HEK293 (cell line): Measurements from ENCODE around the gene HNRNPM.

Experiments used
- CTCF ChIA-PET: fragments of 350-600 bp; formaldehyde crosslinking; extraction: SDS; loops from one replicate; lab custom pipeline; 2021; ENCODE audit warnings: antibody characterized with exemption; lab: Yijun Ruan, JAX
- POLR2A ChIA-PET: fragments of 300-600 bp; formaldehyde crosslinking; extraction: SDS; loops from one replicate; lab custom pipeline; 2020; ENCODE audit warnings: antibody characterized with exemption, inconsistent platforms; lab: Yijun Ruan, JAX
- H3K27ac ChIP-seq: fragments of 200-500 bp; sonication (Bioruptor generic); 2 replicates; pipeline ENCODE4 v1.5.1; 2014; ENCODE audit warnings: low read depth, low read length, control low read depth, inconsistent platforms; ENCODE audit errors: extremely low read depth
- H3K36me3 ChIP-seq, 2 experiments: fragments of 200-500 bp in 1 of 2; sonication (Bioruptor generic) in 1 of 2; 1 replicate in 1 of 2; 2 replicates in 1 of 2; pipeline ENCODE4 v1.5.1; 2014 to 2017; ENCODE audit warnings: inconsistent platforms in 2 of 2, low read length in 2 of 2; ENCODE audit not compliant: control insufficient read depth in 2 of 2, insufficient read depth in 1 of 2
- H3K4me1 ChIP-seq: fragments of 200-500 bp; sonication (Bioruptor generic); 2 replicates; pipeline ENCODE4 v1.5.1; 2014; ENCODE audit warnings: mild to moderate bottlenecking, low read length, inconsistent platforms; ENCODE audit not compliant: control insufficient read depth, insufficient read depth
- H3K4me3 ChIP-seq: 2 replicates; pipeline ENCODE4 v1.5.1; 2011; ENCODE audit warnings: low read depth, mild to moderate bottlenecking, control low read depth, low read length, moderate library complexity
- H3K9me3 ChIP-seq: fragments of 200-500 bp; sonication (Bioruptor generic); 2 replicates; pipeline ENCODE4 v1.5.1; 2014; ENCODE audit warnings: low read depth, low read length, inconsistent platforms; ENCODE audit not compliant: control insufficient read depth, insufficient read depth
- KLF9 ChIP-seq: fragments of 450-650 bp; formaldehyde crosslinking; IDR thresholded peaks from 2 replicates; pipeline ENCODE4 v1.5.1; 2016; ENCODE audit warnings: missing biosample characterization, missing genetic modification characterization, low read depth
- PRDM6 ChIP-seq: fragments of 450-650 bp; formaldehyde crosslinking; IDR thresholded peaks from 2 replicates; pipeline ENCODE4 v1.5.1; 2017; ENCODE audit warnings: missing biosample characterization, missing genetic modification characterization
- SCRT1 ChIP-seq: fragments of 450-650 bp; formaldehyde crosslinking; IDR thresholded peaks from 2 replicates; pipeline ENCODE4 v1.5.1; 2016; ENCODE audit warnings: missing biosample characterization, missing genetic modification characterization, borderline replicate concordance
- SP3 ChIP-seq: fragments of 450-650 bp; formaldehyde crosslinking; IDR thresholded peaks from 2 replicates; pipeline ENCODE4 v1.5.1; 2016; ENCODE audit warnings: missing biosample characterization, missing genetic modification characterization
- ZBTB7A ChIP-seq: fragments of 450-650 bp; formaldehyde crosslinking; IDR thresholded peaks from 2 replicates; pipeline ENCODE4 v1.5.1; 2016; ENCODE audit warnings: low read depth, missing biosample characterization, missing genetic modification characterization
- ZFHX2 ChIP-seq: fragments of 450-650 bp; formaldehyde crosslinking; conservative IDR thresholded peaks from 2 replicates; pipeline ENCODE4 v1.5.1; 2016; ENCODE audit warnings: missing biosample characterization, missing genetic modification characterization
- ZNF239 ChIP-seq: fragments of 450-650 bp; formaldehyde crosslinking; IDR thresholded peaks from 2 replicates; pipeline ENCODE4 v1.5.1; 2016; ENCODE audit warnings: missing biosample characterization, missing genetic modification characterization
- ZNF248 ChIP-seq: fragments of 450-650 bp; formaldehyde crosslinking; IDR thresholded peaks from 2 replicates; pipeline ENCODE4 v1.5.1; 2017; ENCODE audit warnings: missing biosample characterization, missing genetic modification characterization
- ZNF292 ChIP-seq: fragments of 450-650 bp; formaldehyde crosslinking; IDR thresholded peaks from 2 replicates; pipeline ENCODE4 v1.5.1; 2016; ENCODE audit warnings: low read depth, missing biosample characterization, missing genetic modification characterization, borderline replicate concordance
- ZNF341 ChIP-seq: fragments of 450-650 bp; formaldehyde crosslinking; IDR thresholded peaks from 2 replicates; pipeline ENCODE4; 2016; ENCODE audit warnings: low read depth, missing biosample characterization, missing genetic modification characterization
- ZNF354C ChIP-seq: fragments of 450-650 bp; formaldehyde crosslinking; IDR thresholded peaks from 2 replicates; pipeline ENCODE4 v1.5.1; 2016; ENCODE audit warnings: missing biosample characterization, missing genetic modification characterization, low read depth, borderline replicate concordance
- ZNF449 ChIP-seq: fragments of 450-650 bp; formaldehyde crosslinking; IDR thresholded peaks from 2 replicates; pipeline ENCODE4 v1.5.1; 2017; ENCODE audit warnings: missing biosample characterization, mild to moderate bottlenecking, missing genetic modification characterization, moderate library complexity
- ZNF473 ChIP-seq: fragments of 450-650 bp; formaldehyde crosslinking; IDR thresholded peaks from 2 replicates; pipeline ENCODE4 v1.5.1; 2017; ENCODE audit warnings: missing biosample characterization, missing genetic modification characterization
- ZNF510 ChIP-seq: fragments of 450-650 bp; formaldehyde crosslinking; IDR thresholded peaks from 2 replicates; pipeline ENCODE4 v1.5.1; 2018; ENCODE audit warnings: mild to moderate bottlenecking, missing genetic modification characterization, missing biosample characterization; ENCODE audit not compliant: insufficient replicate concordance
- ZNF514 ChIP-seq: fragments of 450-650 bp; formaldehyde crosslinking; IDR thresholded peaks from 2 replicates; pipeline ENCODE4 v1.5.1; 2016; ENCODE audit warnings: missing biosample characterization, missing genetic modification characterization
- ZNF561 ChIP-seq: fragments of 450-650 bp; IDR thresholded peaks from 2 replicates; pipeline ENCODE4 v1.5.1; 2018; ENCODE audit warnings: missing biosample characterization, missing genetic modification characterization, borderline replicate concordance
- ZNF692 ChIP-seq: fragments of 450-650 bp; formaldehyde crosslinking; IDR thresholded peaks from 2 replicates; pipeline ENCODE4 v1.5.1; 2016; ENCODE audit warnings: missing biosample characterization, missing genetic modification characterization
- ZNF776 ChIP-seq: fragments of 450-650 bp; formaldehyde crosslinking; IDR thresholded peaks from 2 replicates; pipeline ENCODE4 v1.5.0; 2017; ENCODE audit warnings: missing biosample characterization, missing genetic modification characterization, borderline replicate concordance
- ZNF830 ChIP-seq: fragments of 450-650 bp; IDR thresholded peaks from 2 replicates; pipeline ENCODE4 v1.5.0; 2018; ENCODE audit warnings: missing biosample characterization, missing genetic modification characterization, low read depth, mild to moderate bottlenecking, moderate library complexity
- ZNF843 ChIP-seq: fragments of 450-650 bp; formaldehyde crosslinking; IDR thresholded peaks from 2 replicates; pipeline ENCODE4 v1.5.1; 2016; ENCODE audit warnings: missing biosample characterization, missing genetic modification characterization
- ZSCAN23 ChIP-seq: fragments of 450-650 bp; formaldehyde crosslinking; IDR thresholded peaks from 2 replicates; pipeline ENCODE4 v1.5.1; 2016; ENCODE audit warnings: missing biosample characterization, missing genetic modification characterization
- TF ChIP-seq, protein P1 (sequence below): IDR thresholded peaks from 2 replicates; pipeline ENCODE4 v1.6.1; 2011; ENCODE audit warnings: mild to moderate bottlenecking, low read depth, low read length, borderline replicate concordance
- TF ChIP-seq, protein P2 (sequence below): fragments of 450-650 bp; formaldehyde crosslinking; IDR thresholded peaks from 2 replicates; pipeline ENCODE4 v1.5.1; 2016; ENCODE audit warnings: missing biosample characterization, missing genetic modification characterization, borderline replicate concordance

Gene HNRNPM

GRCh38 chr19:8526345-8527091, 81.7 kb downstream of the HNRNPM start:
- Histone ChIP-seq H3K4me1 (no peaks in the 10 kb centered on the region), H3K36me3 (no peaks in the 10 kb centered on the region), H3K9me3 (no peaks in the 10 kb centered on the region), H3K4me3 (peak overlapping the region; percentile 70), H3K27ac (peak overlapping the region; percentile 44; the same call in 1 of the 2 replicates)
- POLR2A ChIA-PET, result interaction anchor here (0.6 to 4.2 kb wide), 7 partner anchors 12 to 202 kb away, joined by 3 to 82 read pairs (median 3); partner anchors contain the start of gene ZNF414
- CTCF ChIA-PET, result interaction anchor here (0.5 to 1.0 kb wide), 2 partner anchors 16 to 53 kb away, joined by 3 read pairs; no protein-coding TSS in a partner anchor
- TF ChIP-seq ZNF341 (no peak), SCRT1 (peak; percentile 100), ZNF830 (tag by site-specific recombination) (no peak), ZSCAN23 (no peak), ZNF292 (no peak), ZBTB7A (peak; percentile 24; the same call in 1 of the 2 replicates), ZNF239 (no peak), ZNF473 (tag by site-specific recombination) (no peak), ZNF692 (tag by site-specific recombination) (0 out of 2 replicates have a peak, but pooled peaks have one; percentile 5), KLF9 (tag by site-specific recombination) (peak; percentile 82), SP3 (tag by site-specific recombination) (no peak), ZFHX2 (tag by site-specific recombination) (no peak; the same call in 1 of the 2 replicates), ZNF354C (tag by site-specific recombination) (no peak), ZNF514 (tag by site-specific recombination) (no peak), PRDM6 (tag by site-specific recombination) (no peak), ZNF561 (tag by site-specific recombination) (no peak), ZNF248 (tag by site-specific recombination) (no peak), ZNF449 (tag by site-specific recombination) (no peak), ZNF510 (tag by site-specific recombination) (no peak), ZNF843 (tag by site-specific recombination) (peak; percentile 39; the same call in 1 of the 2 replicates), ZNF776 (no peak)
- TF ChIP-seq, protein P1, sequence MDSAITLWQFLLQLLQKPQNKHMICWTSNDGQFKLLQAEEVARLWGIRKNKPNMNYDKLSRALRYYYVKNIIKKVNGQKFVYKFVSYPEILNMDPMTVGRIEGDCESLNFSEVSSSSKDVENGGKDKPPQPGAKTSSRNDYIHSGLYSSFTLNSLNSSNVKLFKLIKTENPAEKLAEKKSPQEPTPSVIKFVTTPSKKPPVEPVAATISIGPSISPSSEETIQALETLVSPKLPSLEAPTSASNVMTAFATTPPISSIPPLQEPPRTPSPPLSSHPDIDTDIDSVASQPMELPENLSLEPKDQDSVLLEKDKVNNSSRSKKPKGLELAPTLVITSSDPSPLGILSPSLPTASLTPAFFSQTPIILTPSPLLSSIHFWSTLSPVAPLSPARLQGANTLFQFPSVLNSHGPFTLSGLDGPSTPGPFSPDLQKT, result no peak
- TF ChIP-seq, protein P2, sequence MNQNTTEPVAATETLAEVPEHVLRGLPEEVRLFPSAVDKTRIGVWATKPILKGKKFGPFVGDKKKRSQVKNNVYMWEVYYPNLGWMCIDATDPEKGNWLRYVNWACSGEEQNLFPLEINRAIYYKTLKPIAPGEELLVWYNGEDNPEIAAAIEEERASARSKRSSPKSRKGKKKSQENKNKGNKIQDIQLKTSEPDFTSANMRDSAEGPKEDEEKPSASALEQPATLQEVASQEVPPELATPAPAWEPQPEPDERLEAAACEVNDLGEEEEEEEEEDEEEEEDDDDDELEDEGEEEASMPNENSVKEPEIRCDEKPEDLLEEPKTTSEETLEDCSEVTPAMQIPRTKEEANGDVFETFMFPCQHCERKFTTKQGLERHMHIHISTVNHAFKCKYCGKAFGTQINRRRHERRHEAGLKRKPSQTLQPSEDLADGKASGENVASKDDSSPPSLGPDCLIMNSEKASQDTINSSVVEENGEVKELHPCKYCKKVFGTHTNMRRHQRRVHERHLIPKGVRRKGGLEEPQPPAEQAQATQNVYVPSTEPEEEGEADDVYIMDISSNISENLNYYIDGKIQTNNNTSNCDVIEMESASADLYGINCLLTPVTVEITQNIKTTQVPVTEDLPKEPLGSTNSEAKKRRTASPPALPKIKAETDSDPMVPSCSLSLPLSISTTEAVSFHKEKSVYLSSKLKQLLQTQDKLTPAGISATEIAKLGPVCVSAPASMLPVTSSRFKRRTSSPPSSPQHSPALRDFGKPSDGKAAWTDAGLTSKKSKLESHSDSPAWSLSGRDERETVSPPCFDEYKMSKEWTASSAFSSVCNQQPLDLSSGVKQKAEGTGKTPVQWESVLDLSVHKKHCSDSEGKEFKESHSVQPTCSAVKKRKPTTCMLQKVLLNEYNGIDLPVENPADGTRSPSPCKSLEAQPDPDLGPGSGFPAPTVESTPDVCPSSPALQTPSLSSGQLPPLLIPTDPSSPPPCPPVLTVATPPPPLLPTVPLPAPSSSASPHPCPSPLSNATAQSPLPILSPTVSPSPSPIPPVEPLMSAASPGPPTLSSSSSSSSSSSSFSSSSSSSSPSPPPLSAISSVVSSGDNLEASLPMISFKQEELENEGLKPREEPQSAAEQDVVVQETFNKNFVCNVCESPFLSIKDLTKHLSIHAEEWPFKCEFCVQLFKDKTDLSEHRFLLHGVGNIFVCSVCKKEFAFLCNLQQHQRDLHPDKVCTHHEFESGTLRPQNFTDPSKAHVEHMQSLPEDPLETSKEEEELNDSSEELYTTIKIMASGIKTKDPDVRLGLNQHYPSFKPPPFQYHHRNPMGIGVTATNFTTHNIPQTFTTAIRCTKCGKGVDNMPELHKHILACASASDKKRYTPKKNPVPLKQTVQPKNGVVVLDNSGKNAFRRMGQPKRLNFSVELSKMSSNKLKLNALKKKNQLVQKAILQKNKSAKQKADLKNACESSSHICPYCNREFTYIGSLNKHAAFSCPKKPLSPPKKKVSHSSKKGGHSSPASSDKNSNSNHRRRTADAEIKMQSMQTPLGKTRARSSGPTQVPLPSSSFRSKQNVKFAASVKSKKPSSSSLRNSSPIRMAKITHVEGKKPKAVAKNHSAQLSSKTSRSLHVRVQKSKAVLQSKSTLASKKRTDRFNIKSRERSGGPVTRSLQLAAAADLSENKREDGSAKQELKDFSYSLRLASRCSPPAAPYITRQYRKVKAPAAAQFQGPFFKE, result 0 out of 2 replicates have a peak, but pooled peaks have one; percentile 52
